ENCODE measurements around the gene TEX44.

DNA sequence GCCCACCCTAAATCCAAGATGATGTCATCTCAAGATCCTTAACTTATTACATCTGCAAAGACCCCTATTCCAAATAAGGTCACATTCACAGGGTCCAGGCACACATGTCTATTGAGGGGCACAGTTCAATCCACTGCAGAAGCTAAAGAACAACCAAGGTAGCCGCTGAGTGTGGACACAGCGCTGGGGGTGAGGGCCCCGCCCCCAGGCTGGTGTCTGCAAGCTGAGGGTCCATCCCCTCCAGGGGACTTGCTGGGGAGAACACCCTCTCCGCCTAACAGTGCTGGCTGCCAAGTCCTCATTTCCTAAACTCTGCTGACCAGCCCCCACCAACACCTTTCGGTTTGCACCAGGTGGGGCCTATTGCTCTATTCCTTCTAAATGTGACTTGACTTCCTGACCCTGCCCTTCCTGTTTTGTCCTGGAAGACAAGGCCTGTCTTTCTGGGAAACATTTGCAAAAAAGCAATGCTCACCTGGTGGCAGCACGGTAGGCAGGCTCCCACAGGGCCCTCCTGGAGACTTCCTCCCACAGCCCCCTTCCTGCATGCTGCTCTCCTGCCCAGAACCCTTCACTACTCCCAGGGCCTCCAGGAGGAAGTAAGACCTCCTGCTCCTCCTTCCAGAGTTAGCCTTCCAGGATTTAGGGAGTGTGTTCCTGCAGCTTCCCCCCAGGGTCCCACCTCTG lies 24.4 kb upstream of the TEX44 start:
- TF ChIP-seq RAD21 (CRISPR knock-in tag; conservative IDR thresholded peaks at IDR 0.05 in 1 of 2, IDR thresholded peaks at IDR 0.05 in 1 of 2) (no peak), YY1 (IDR thresholded peaks at IDR 0.05; ENCODE audit: borderline replicate concordance in 1 of 3, control insufficient read depth in 1 of 3, extremely low read depth in 1 of 3, insufficient read depth in 3 of 3, insufficient read length in 1 of 3, insufficient replicate concordance in 2 of 3, low read depth in 1 of 3, low read length in 2 of 3) (no peak), PTTG1 (tag; IDR thresholded peaks at IDR 0.05; ENCODE audit: low read depth) (no peak), EGR1 (conservative IDR thresholded peaks at IDR 0.05) (no peak)
- TF ChIP-seq, protein P1, sequence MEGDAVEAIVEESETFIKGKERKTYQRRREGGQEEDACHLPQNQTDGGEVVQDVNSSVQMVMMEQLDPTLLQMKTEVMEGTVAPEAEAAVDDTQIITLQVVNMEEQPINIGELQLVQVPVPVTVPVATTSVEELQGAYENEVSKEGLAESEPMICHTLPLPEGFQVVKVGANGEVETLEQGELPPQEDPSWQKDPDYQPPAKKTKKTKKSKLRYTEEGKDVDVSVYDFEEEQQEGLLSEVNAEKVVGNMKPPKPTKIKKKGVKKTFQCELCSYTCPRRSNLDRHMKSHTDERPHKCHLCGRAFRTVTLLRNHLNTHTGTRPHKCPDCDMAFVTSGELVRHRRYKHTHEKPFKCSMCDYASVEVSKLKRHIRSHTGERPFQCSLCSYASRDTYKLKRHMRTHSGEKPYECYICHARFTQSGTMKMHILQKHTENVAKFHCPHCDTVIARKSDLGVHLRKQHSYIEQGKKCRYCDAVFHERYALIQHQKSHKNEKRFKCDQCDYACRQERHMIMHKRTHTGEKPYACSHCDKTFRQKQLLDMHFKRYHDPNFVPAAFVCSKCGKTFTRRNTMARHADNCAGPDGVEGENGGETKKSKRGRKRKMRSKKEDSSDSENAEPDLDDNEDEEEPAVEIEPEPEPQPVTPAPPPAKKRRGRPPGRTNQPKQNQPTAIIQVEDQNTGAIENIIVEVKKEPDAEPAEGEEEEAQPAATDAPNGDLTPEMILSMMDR (IDR thresholded peaks at IDR 0.05 in 2 of 3, conservative IDR thresholded peaks at IDR 0.05 in 1 of 3; ENCODE audit: insufficient read depth in 2 of 3, low read depth in 1 of 3, low read length in 3 of 3) = no peak
